Midbrain (tissue), 1 donor: Measurements from ENCODE around the gene PPP4C.
"Not testable (repeated sequence)": the region's sequence is repeated elsewhere in the genome, so short reads cannot be mapped to it uniquely, and the experiment has no call there.

Experiments
- DNase-seq: peaks from one replicate; lab custom pipeline; 2025; lab: John Stamatoyannopoulos, UW

Gene PPP4C

GRCh38 chr16:30125690-30126089 lies 49.9 kb downstream of the PPP4C start:
- not testable (repeated sequence) for DNase-seq

- DNase-seq = no peak
These were observed 52.2 kb downstream of the PPP4C start for GRCh38 chr16:30127993-30128392.

GRCh38 chr16:30131869-30132475 lies 56.2 kb downstream of the PPP4C start:
- no peak for DNase-seq

GRCh38 chr16:30132591-30132990 lies 56.8 kb downstream of the PPP4C start:
- no peak for DNase-seq
